ENCODE results near the gene NDRG3.
A peak's percentile ranks its signal among the peaks of the same experiment; 100 is the strongest.

DNA sequence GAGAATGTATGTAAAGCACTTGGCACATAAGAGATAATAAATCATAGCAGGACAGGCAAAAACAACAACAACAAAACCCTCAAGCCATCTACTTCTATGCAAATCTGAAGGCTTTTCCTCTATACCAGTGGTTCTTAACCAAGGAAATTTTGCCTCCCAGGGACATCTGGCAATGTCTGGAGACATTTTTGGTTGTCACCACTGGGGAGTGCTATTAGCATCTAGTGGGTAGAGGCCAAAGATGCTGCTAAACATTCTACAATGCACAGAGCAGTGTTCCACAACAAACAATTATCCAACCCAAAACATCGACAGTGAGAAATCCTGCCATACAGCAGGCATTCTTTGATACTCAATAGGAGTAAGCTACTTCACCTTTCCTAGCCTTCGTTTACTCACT, 28.2 kb downstream of the NDRG3 start:
- TF ChIP-seq, protein P1, sequence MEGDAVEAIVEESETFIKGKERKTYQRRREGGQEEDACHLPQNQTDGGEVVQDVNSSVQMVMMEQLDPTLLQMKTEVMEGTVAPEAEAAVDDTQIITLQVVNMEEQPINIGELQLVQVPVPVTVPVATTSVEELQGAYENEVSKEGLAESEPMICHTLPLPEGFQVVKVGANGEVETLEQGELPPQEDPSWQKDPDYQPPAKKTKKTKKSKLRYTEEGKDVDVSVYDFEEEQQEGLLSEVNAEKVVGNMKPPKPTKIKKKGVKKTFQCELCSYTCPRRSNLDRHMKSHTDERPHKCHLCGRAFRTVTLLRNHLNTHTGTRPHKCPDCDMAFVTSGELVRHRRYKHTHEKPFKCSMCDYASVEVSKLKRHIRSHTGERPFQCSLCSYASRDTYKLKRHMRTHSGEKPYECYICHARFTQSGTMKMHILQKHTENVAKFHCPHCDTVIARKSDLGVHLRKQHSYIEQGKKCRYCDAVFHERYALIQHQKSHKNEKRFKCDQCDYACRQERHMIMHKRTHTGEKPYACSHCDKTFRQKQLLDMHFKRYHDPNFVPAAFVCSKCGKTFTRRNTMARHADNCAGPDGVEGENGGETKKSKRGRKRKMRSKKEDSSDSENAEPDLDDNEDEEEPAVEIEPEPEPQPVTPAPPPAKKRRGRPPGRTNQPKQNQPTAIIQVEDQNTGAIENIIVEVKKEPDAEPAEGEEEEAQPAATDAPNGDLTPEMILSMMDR (conservative IDR thresholded peaks at IDR 0.05 in 1 of 2, IDR thresholded peaks at IDR 0.05 in 1 of 2; ENCODE audit: extremely low read depth in 1 of 2, insufficient read depth in 1 of 2, low read depth in 1 of 2, low read length in 2 of 2) = peak; percentile 18 to 47
- no peak for TF ChIP-seq EZH2 (IDR thresholded peaks at IDR 0.05; ENCODE audit: borderline replicate concordance, low read length)

Data from mammary epithelial cell (primary cell).